ENCODE measurements around the gene ANXA2R. TPM values are rescaled to one million over a fixed set of nuclear protein-coding genes. Genes with fewer than 3 reads are reported as not detected.

The ANXA2R gene
- total and polyA plus RNA-seq, 8 donors: 1.5 to 2.9 (median 2.1) TPM

- Histone ChIP-seq H3K27ac (peak overlapping the region in 1 of 2 donors; percentile 95), H3K9me3 (no peaks in the 10 kb centered on the region), H3K4me3 (peak overlapping the region in 1 of 2 donors; percentile 48), H3K27me3 (peaks cover 6 to 86% of the 10 kb centered on the region in 2 donors), H3K36me3 (no peaks in the 10 kb centered on the region), H3K4me1 (peaks cover 0 to 25% of the 10 kb centered on the region in 2 donors)
- DNase-seq (no peak), ATAC-seq (no peak)
- intact Hi-C loops (cut with DNase I): no loop called here
- TF ChIP-seq CTCF (IDR thresholded peaks at IDR 0.05): no peak
Measured at GRCh38 chr5:43006424-43007202, 33.5 kb downstream of the ANXA2R start.

GRCh38 chr5:43005031-43005430 is 35.1 kb downstream of the ANXA2R start:
- H3K27ac ChIP-seq: no peak overlapping the region
- H3K9me3 ChIP-seq: no peaks in the 10 kb centered on the region
- intact Hi-C loops (cut with DNase I): no loop called here
- H3K36me3 ChIP-seq: no peaks in the 10 kb centered on the region
- H3K27me3 ChIP-seq: peaks cover 9 to 98% of the 10 kb centered on the region in 2 donors
- H3K4me1 ChIP-seq: peaks cover 0 to 24% of the 10 kb centered on the region in 2 donors
- no peak overlapping the region for H3K4me3 ChIP-seq
- DNase-seq: no peak
- no peak for ATAC-seq
- TF ChIP-seq CTCF (IDR thresholded peaks at IDR 0.05): no peak

GRCh38 chr5:43001748-43002147 is 38.4 kb downstream of the ANXA2R start:
- TF ChIP-seq CTCF (IDR thresholded peaks at IDR 0.05): no peak
- H3K27me3 ChIP-seq: peaks cover 40 to 98% of the 10 kb centered on the region in 2 donors
- no peak for DNase-seq
- no peak overlapping the region for H3K27ac ChIP-seq
- H3K4me1 ChIP-seq: peaks cover 0 to 12% of the 10 kb centered on the region in 2 donors
- no peaks in the 10 kb centered on the region for H3K36me3 ChIP-seq
- H3K4me3 ChIP-seq: no peak overlapping the region
- no peak for ATAC-seq
- no peaks in the 10 kb centered on the region for H3K9me3 ChIP-seq
- intact Hi-C loops (cut with DNase I): no loop called here

GRCh38 chr5:43000914-43001313 is 39.2 kb downstream of the ANXA2R start:
- Histone ChIP-seq H3K36me3 (no peaks in the 10 kb centered on the region), H3K4me1 (peaks cover 0 to 12% of the 10 kb centered on the region in 2 donors), H3K9me3 (no peaks in the 10 kb centered on the region), H3K27ac (no peak overlapping the region), H3K4me3 (no peak overlapping the region), H3K27me3 (peaks cover 46 to 98% of the 10 kb centered on the region in 2 donors)
- TF ChIP-seq CTCF (IDR thresholded peaks at IDR 0.05): no peak
- intact Hi-C loops (cut with DNase I): no loop called here
- ATAC-seq (no peak), DNase-seq (no peak)

- no peaks in the 10 kb centered on the region for H3K9me3 ChIP-seq
- DNase-seq (no peak), ATAC-seq (peak; percentile 67)
- intact Hi-C loops (cut with DNase I): no loop called here
- TF ChIP-seq CTCF (IDR thresholded peaks at IDR 0.05): no peak
- H3K27me3 ChIP-seq: peaks cover 46 to 98% of the 10 kb centered on the region in 2 donors
- H3K4me3 ChIP-seq: peak overlapping the region; percentile 1 to 22
- H3K27ac ChIP-seq: peak overlapping the region in 1 of 2 donors; percentile 18
- peaks cover 0 to 18% of the 10 kb centered on the region in 2 donors for H3K4me1 ChIP-seq
- no peaks in the 10 kb centered on the region for H3K36me3 ChIP-seq
Measured at GRCh38 chr5:43000111-43000840, 39.8 kb downstream of the ANXA2R start.
